Mesenchymal stem cell (in vitro differentiated cells and primary cell): ENCODE data around the gene CCDC102A.

Source experiments
- DNase-seq: peaks from one replicate; pipeline ENCODE4 v3.0.0-alpha.2; 2013
- H2AFZ ChIP-seq: one replicate; pipeline ENCODE4 v1.6.1; 2013; ENCODE audit warnings: low read depth, mild to moderate bottlenecking, control low read depth, inconsistent platforms, low read length, moderate library complexity
- H2AK5ac ChIP-seq: 2 replicates; pipeline ENCODE4 v1.6.1; 2013; ENCODE audit warnings: low read length, moderate library complexity, mild to moderate bottlenecking, inconsistent platforms; ENCODE audit not compliant: severe bottlenecking
- H2BK120ac ChIP-seq: one replicate; pipeline ENCODE4 v1.6.1; 2013; ENCODE audit warnings: low read depth, mild to moderate bottlenecking, inconsistent platforms, low read length, moderate library complexity
- H2BK12ac ChIP-seq, 2 experiments: one replicate each; pipeline ENCODE4 v1.6.1; 2013; ENCODE audit warnings: inconsistent platforms in 2 of 2, low read length in 2 of 2, mild to moderate bottlenecking in 2 of 2, moderate library complexity in 2 of 2, control low read depth in 1 of 2
- H2BK15ac ChIP-seq: one replicate; pipeline ENCODE4 v1.6.1; 2013; ENCODE audit warnings: mild to moderate bottlenecking, low read depth, inconsistent platforms; ENCODE audit not compliant: poor library complexity, severe bottlenecking
- H2BK5ac ChIP-seq: 2 replicates; pipeline ENCODE4 v1.6.1; 2013; ENCODE audit warnings: low read depth, mild to moderate bottlenecking, low read length, control low read depth, inconsistent platforms; ENCODE audit not compliant: poor library complexity, severe bottlenecking
- H3K14ac ChIP-seq, 2 experiments: one replicate each; pipeline ENCODE4 v1.6.1; 2013; ENCODE audit warnings: inconsistent platforms in 2 of 2, low read length in 2 of 2, control low read depth in 1 of 2, mild to moderate bottlenecking in 1 of 2, moderate library complexity in 1 of 2
- H3K18ac ChIP-seq, 2 experiments: one replicate each; pipeline ENCODE4 v1.6.1; 2013; ENCODE audit warnings: inconsistent platforms in 2 of 2, low read length in 2 of 2, control low read depth in 1 of 2, low read depth in 1 of 2, mild to moderate bottlenecking in 1 of 2
- H3K23ac ChIP-seq, 2 experiments: one replicate each; pipeline ENCODE4 v1.6.1; 2013; ENCODE audit warnings: inconsistent platforms in 2 of 2, low read length in 2 of 2, mild to moderate bottlenecking in 2 of 2, moderate library complexity in 2 of 2, control low read depth in 1 of 2
- H3K27ac ChIP-seq: 2 replicates; pipeline ENCODE4 v1.5.1; 2013; ENCODE audit warnings: mild to moderate bottlenecking, moderate library complexity, low read length, control low read depth, inconsistent platforms; ENCODE audit not compliant: poor library complexity, severe bottlenecking
- H3K27me3 ChIP-seq, 2 experiments: 2 replicates each; pipeline versions ENCODE4 v1.6.1 to v1.7.0; 2013; ENCODE audit warnings: low read length in 2 of 2, mild to moderate bottlenecking in 2 of 2, moderate library complexity in 2 of 2, control low read depth in 1 of 2, inconsistent platforms in 1 of 2; ENCODE audit not compliant: control insufficient read depth in 1 of 2, insufficient read depth in 1 of 2
- H3K36me3 ChIP-seq, 2 experiments: 2 replicates each; pipeline versions ENCODE4 v1.6.1 to v1.7.0; 2013; ENCODE audit warnings: low read length in 2 of 2, control low read depth in 1 of 2, inconsistent platforms in 1 of 2, low read depth in 1 of 2, mild to moderate bottlenecking in 1 of 2; ENCODE audit not compliant: insufficient read depth in 2 of 2, control insufficient read depth in 1 of 2
- H3K4ac ChIP-seq, 2 experiments: one replicate each; pipeline ENCODE4 v1.6.1; 2013; ENCODE audit warnings: inconsistent platforms in 2 of 2, low read length in 2 of 2, mild to moderate bottlenecking in 2 of 2, moderate library complexity in 2 of 2, control low read depth in 1 of 2, low read depth in 1 of 2
- H3K4me1 ChIP-seq: 2 replicates; pipeline ENCODE4 v1.6.1; 2013; ENCODE audit warnings: low read depth, low read length, control low read depth; ENCODE audit not compliant: control insufficient read depth, insufficient read depth
- H3K4me2 ChIP-seq: 2 replicates; pipeline ENCODE4 v1.6.1; 2013; ENCODE audit warnings: low read length, mild to moderate bottlenecking, inconsistent platforms; ENCODE audit not compliant: poor library complexity, severe bottlenecking
- H3K4me3 ChIP-seq, 2 experiments: 2 replicates each; pipeline versions ENCODE4 v1.5.1 to v1.7.0; 2013; ENCODE audit warnings: low read length in 2 of 2, mild to moderate bottlenecking in 2 of 2, control low read depth in 1 of 2, low read depth in 1 of 2; ENCODE audit not compliant: insufficient read depth in 1 of 2
- H3K79me1 ChIP-seq: replicated peaks from 2 replicates; pipeline ENCODE4 v1.6.1; 2013; ENCODE audit warnings: mild to moderate bottlenecking, control low read depth, low read length, inconsistent platforms; ENCODE audit not compliant: poor library complexity, severe bottlenecking
- H3K9ac ChIP-seq: 2 replicates; pipeline ENCODE4 v1.7.0; 2013; ENCODE audit warnings: mild to moderate bottlenecking, low read length, moderate library complexity
- H3K9me3 ChIP-seq: 2 replicates; pipeline ENCODE4 v1.7.0; 2013; ENCODE audit warnings: mild to moderate bottlenecking, low read length; ENCODE audit not compliant: control insufficient read depth
- H4K8ac ChIP-seq: one replicate; pipeline ENCODE4 v1.6.1; 2013; ENCODE audit warnings: inconsistent platforms, mild to moderate bottlenecking, low read length, moderate library complexity
- H4K91ac ChIP-seq: one replicate; pipeline ENCODE4 v1.6.1; 2013; ENCODE audit warnings: mild to moderate bottlenecking, low read length, inconsistent platforms
- WGBS: methylation state at CpG from one replicate; pipeline ENCODE4 v1.1.7; 2013; ENCODE audit warnings: mixed read lengths; 5-methylcytosine and 5-hydroxymethylcytosine counted together

The CCDC102A gene

DNA sequence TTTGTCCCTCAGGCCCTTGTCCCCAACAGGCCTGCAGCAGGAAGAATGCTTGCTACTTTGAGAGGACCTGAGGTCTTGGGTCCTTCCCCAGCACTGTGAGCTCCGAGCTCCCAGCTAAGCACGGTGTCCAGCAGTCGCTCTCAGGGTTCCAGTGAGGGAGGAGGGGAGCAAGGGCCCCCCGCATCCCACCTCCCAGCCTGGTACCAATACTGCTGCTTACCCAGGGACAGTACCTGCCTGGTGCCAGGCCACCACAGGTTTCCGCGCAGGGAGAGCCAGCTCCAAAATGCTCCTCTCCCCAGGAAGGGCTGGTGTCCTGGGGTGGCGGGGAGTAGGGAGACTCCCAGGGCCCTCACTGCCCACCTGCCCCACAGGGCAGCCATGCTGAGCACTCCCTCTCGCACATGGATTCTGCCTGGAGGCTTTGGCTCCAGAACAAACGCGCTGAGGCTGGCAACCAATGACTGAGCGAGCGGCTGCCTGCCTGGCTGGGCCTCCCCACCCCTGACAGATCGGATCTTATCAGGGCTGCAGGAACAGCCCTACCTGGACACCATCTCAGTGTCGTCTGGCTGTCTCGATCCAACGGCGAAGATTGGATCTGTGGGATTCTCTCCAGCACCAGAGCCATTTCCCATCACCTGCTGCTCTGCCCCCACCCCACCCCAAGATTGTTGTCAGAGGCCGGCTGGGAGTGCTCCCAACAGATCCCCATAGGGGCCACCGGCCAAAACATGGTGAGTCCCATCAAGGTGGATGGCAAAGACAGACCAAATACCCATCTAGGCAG, 52.5 kb downstream of the CCDC102A start:
- Histone ChIP-seq H3K18ac (no peak overlapping the region), H2BK120ac (no peak overlapping the region), H3K4ac (no peak overlapping the region), H3K27me3 (no peaks in the 10 kb centered on the region), H3K4me3 (no peak overlapping the region), H2BK5ac (no peak overlapping the region), H3K36me3 (peaks cover 0 to 9% of the 10 kb centered on the region in 2 experiments), H2BK15ac (peak overlapping the region; percentile 12), H4K91ac (no peak overlapping the region), H3K23ac (no peak overlapping the region), H2BK12ac (no peak overlapping the region), H3K4me2 (no peak overlapping the region), H2AK5ac (no peak overlapping the region), H3K4me1 (peaks cover 47% of the 10 kb centered on the region), H3K9ac (no peak overlapping the region), H3K9me3 (no peaks in the 10 kb centered on the region), H3K79me1 (peaks cover 25% of the 10 kb centered on the region), H2AFZ (no peak overlapping the region), H3K27ac (no peak overlapping the region), H3K14ac (no peak overlapping the region), H4K8ac (peak overlapping the region; percentile 50)
- WGBS, result 58% methylated on average over 18 of the region's 19 CpGs
- no peak for DNase-seq

- H3K4me3 ChIP-seq, result no peak overlapping the region
- no peak overlapping the region for H2BK5ac ChIP-seq
- peaks cover 31% of the 10 kb centered on the region for H3K79me1 ChIP-seq
- no peaks in the 10 kb centered on the region for H3K27me3 ChIP-seq
- no peak overlapping the region for H3K14ac ChIP-seq
- peaks cover 55% of the 10 kb centered on the region for H3K4me1 ChIP-seq
- no peak overlapping the region for H3K27ac ChIP-seq
- no peak overlapping the region for H3K9ac ChIP-seq
- no peak overlapping the region for H3K4ac ChIP-seq
- 87% methylated on average over 13 of the region's 14 CpGs for WGBS
- peaks cover 0 to 15% of the 10 kb centered on the region in 2 experiments for H3K36me3 ChIP-seq
- no peaks in the 10 kb centered on the region for H3K9me3 ChIP-seq
- DNase-seq, result no peak
- no peak overlapping the region for H2BK120ac ChIP-seq
- no peak overlapping the region for H3K18ac ChIP-seq
- no peak overlapping the region for H4K91ac ChIP-seq
- no peak overlapping the region for H2BK12ac ChIP-seq
- H2AK5ac ChIP-seq, result no peak overlapping the region
- H2AFZ ChIP-seq, result no peak overlapping the region
- H4K8ac ChIP-seq, result no peak overlapping the region
- no peak overlapping the region for H2BK15ac ChIP-seq
- H3K4me2 ChIP-seq, result no peak overlapping the region
- no peak overlapping the region for H3K23ac ChIP-seq
Measured at GRCh38 chr16:57482845-57483545, 53.4 kb downstream of the CCDC102A start.

GRCh38 chr16:57481421-57481820, 55.0 kb downstream of the CCDC102A start:
- Histone ChIP-seq H2BK120ac (no peak overlapping the region), H3K23ac (no peak overlapping the region), H3K9me3 (no peaks in the 10 kb centered on the region), H2AK5ac (peak overlapping the region; percentile 24), H3K4ac (no peak overlapping the region), H3K4me3 (no peak overlapping the region), H3K27me3 (no peaks in the 10 kb centered on the region), H3K9ac (no peak overlapping the region), H4K91ac (no peak overlapping the region), H3K27ac (no peak overlapping the region), H3K18ac (no peak overlapping the region), H4K8ac (no peak overlapping the region), H3K14ac (no peak overlapping the region), H3K79me1 (peaks cover 46% of the 10 kb centered on the region), H2AFZ (no peak overlapping the region), H2BK15ac (no peak overlapping the region), H3K4me2 (no peak overlapping the region), H2BK12ac (no peak overlapping the region), H3K4me1 (peaks cover 61% of the 10 kb centered on the region), H2BK5ac (no peak overlapping the region), H3K36me3 (peaks cover 4 to 31% of the 10 kb centered on the region in 2 experiments)
- 80% methylated on average over 4 of the region's 4 CpGs for WGBS
- no peak for DNase-seq

DNA sequence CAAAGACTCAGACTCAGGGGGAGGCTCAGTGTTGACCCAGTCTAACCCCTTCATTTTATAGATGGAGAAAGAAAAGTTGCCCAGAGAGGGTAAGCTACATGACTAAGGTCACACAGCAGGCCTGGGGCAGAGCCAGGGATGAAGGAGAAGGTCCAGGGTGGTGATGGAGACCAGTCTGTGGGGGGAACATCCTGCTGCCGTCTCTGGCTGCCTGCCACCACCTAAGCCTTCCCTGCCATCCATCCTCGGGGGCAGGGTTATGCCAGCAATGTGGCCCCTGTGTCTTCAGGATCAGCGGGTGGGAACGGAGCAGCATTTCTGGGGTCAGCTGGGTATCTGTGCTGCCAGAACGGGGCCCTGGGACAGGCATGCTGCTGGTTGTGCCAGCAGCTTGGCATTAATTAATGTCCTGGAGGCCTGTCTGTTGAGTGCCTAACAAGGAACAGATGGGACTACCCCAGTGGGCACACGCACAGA, 55.6 kb downstream of the CCDC102A start:
- Histone ChIP-seq H2AFZ (no peak overlapping the region), H3K18ac (peak overlapping the region; percentile 75 to 79), H3K14ac (no peak overlapping the region), H2BK15ac (peak overlapping the region; percentile 49), H3K23ac (no peak overlapping the region), H3K79me1 (peaks cover 47% of the 10 kb centered on the region), H3K4me2 (no peak overlapping the region), H2AK5ac (peak overlapping the region; percentile 69), H3K4me3 (no peak overlapping the region), H3K36me3 (peaks cover 4 to 33% of the 10 kb centered on the region in 2 experiments), H2BK5ac (no peak overlapping the region), H3K9me3 (no peaks in the 10 kb centered on the region), H3K9ac (peak overlapping the region; percentile 14), H2BK120ac (peak overlapping the region; percentile 35), H2BK12ac (peak overlapping the region; percentile 70 to 82), H3K4ac (peak overlapping the region; percentile 47 to 61), H4K91ac (peak overlapping the region; percentile 88), H3K27me3 (no peaks in the 10 kb centered on the region), H3K27ac (peak overlapping the region; percentile 52), H3K4me1 (peaks cover 67% of the 10 kb centered on the region), H4K8ac (peak overlapping the region; percentile 87)
- DNase-seq, result no peak
- 82% methylated on average over 6 of the region's 6 CpGs for WGBS
